IMR-90 (cell line): Measurements from ENCODE around the gene CYP2J2. TPM values are rescaled to one million over a fixed set of nuclear protein-coding genes. Genes with fewer than 3 reads are reported as not detected.

Experiments used
- ATAC-seq: fragments of 200-7000 bp; cut with Tn5 transposase; 2 replicates; pipeline ENCODE4 v1.9.1; 2020; ENCODE audit warnings: low read depth, mild to moderate bottlenecking, moderate library complexity
- BruUV-seq: library from RNA; stranded (reverse); fragments of 400-500 nt; replicated peaks from 2 replicates; lab custom pipeline; 2021; lab: Mats Ljungman, UMichigan
- CTCF ChIA-PET: fragments of 300-600 bp; formaldehyde crosslinking; extraction: SDS; loops from one replicate; lab custom pipeline; 2021; ENCODE audit warnings: antibody characterized with exemption; lab: Yijun Ruan, JAX
- POLR2A ChIA-PET: fragments of 300-600 bp; sonication (Branson Sonifier 250); formaldehyde crosslinking; loops from one replicate; lab custom pipeline; 2022; ENCODE audit warnings: antibody characterized with exemption; ENCODE audit not compliant: unreplicated experiment; lab: Charles Lee
- DNase-seq: peaks from one replicate; pipeline ENCODE4 v3.0.0; 2013
- H2AFZ ChIP-seq: replicated peaks from 2 replicates; pipeline ENCODE3; 2013; ENCODE audit warnings: low read length, mild to moderate bottlenecking; ENCODE audit not compliant: poor library complexity
- H2AK5ac ChIP-seq: 2 replicates; pipeline ENCODE4 v1.6.1; 2013; ENCODE audit warnings: low read depth, low read length, inconsistent platforms
- H2AK9ac ChIP-seq: replicated peaks from 2 replicates; pipeline ENCODE3; 2013; ENCODE audit warnings: mild to moderate bottlenecking, low read depth, low read length, moderate library complexity; ENCODE audit not compliant: poor library complexity
- H2BK120ac ChIP-seq: 2 replicates; pipeline ENCODE4 v1.6.1; 2013; ENCODE audit warnings: low read depth, low read length, inconsistent platforms
- H2BK15ac ChIP-seq: 3 replicates; pipeline ENCODE4 v1.6.1; 2013; ENCODE audit warnings: low read depth, low read length, inconsistent platforms
- H2BK20ac ChIP-seq: 2 replicates; pipeline ENCODE4 v1.6.1; 2013; ENCODE audit warnings: low read depth, mild to moderate bottlenecking, inconsistent platforms, low read length, moderate library complexity
- H2BK5ac ChIP-seq: 2 replicates; pipeline ENCODE4 v1.6.1; 2013; ENCODE audit warnings: mild to moderate bottlenecking, low read depth, low read length, inconsistent platforms; ENCODE audit not compliant: poor library complexity, severe bottlenecking
- H3K14ac ChIP-seq: replicated peaks from 2 replicates; pipeline ENCODE4 v1.6.1; 2013; ENCODE audit warnings: low read depth, low read length, inconsistent platforms
- H3K18ac ChIP-seq: 2 replicates; pipeline ENCODE4 v1.6.1; 2013; ENCODE audit warnings: low read depth, low read length, control low read depth
- H3K23ac ChIP-seq: 2 replicates; pipeline ENCODE4 v1.6.1; 2013; ENCODE audit warnings: low read depth, low read length, inconsistent platforms
- H3K27ac ChIP-seq: 2 replicates; pipeline ENCODE4 v1.5.1; 2013; ENCODE audit warnings: mild to moderate bottlenecking, control low read depth, low read length; ENCODE audit not compliant: insufficient read depth
- H3K27me3 ChIP-seq: 2 replicates; pipeline ENCODE4 v1.6.1; 2013; ENCODE audit warnings: low read length; ENCODE audit not compliant: control insufficient read depth, insufficient read depth
- H3K36me3 ChIP-seq: 2 replicates; pipeline ENCODE4 v1.6.1; 2013; ENCODE audit warnings: low read length, mixed read lengths; ENCODE audit not compliant: control insufficient read depth, insufficient read depth
- H3K4ac ChIP-seq: 2 replicates; pipeline ENCODE4 v1.6.1; 2013; ENCODE audit warnings: low read depth, low read length, inconsistent platforms
- H3K4me1 ChIP-seq: 2 replicates; pipeline ENCODE4 v1.6.1; 2013; ENCODE audit warnings: low read length, mixed read lengths; ENCODE audit not compliant: control insufficient read depth, insufficient read depth
- H3K4me2 ChIP-seq: 2 replicates; pipeline ENCODE4 v1.6.1; 2013; ENCODE audit warnings: low read depth, mild to moderate bottlenecking, control low read depth, low read length, moderate library complexity
- H3K4me3 ChIP-seq: 2 replicates; pipeline ENCODE4 v1.5.1; 2013; ENCODE audit warnings: low read depth, mild to moderate bottlenecking, control low read depth, low read length, moderate library complexity; ENCODE audit not compliant: insufficient read depth
- H3K56ac ChIP-seq: 2 replicates; pipeline ENCODE4 v1.6.1; 2013; ENCODE audit warnings: low read length, inconsistent platforms; ENCODE audit not compliant: insufficient read depth; ENCODE audit errors: extremely low read depth
- H3K79me1 ChIP-seq, 2 experiments: 2 replicates each; pipeline ENCODE4 v1.6.1; 2013; ENCODE audit warnings: low read length in 2 of 2, inconsistent platforms in 1 of 2, low read depth in 1 of 2
- H3K9ac ChIP-seq: 2 replicates; pipeline ENCODE4 v1.6.1; 2013; ENCODE audit warnings: low read depth, low read length, control low read depth
- H3K9me1 ChIP-seq: 2 replicates; pipeline ENCODE4 v1.6.1; 2013; ENCODE audit warnings: low read length, inconsistent platforms; ENCODE audit not compliant: insufficient read depth
- H3K9me3 ChIP-seq: 2 replicates; pipeline ENCODE4 v1.6.1; 2013; ENCODE audit warnings: low read length; ENCODE audit not compliant: control insufficient read depth, insufficient read depth
- H4K20me1 ChIP-seq: 2 replicates; pipeline ENCODE4 v1.6.1; 2013; ENCODE audit warnings: low read length, inconsistent platforms; ENCODE audit not compliant: insufficient read depth
- H4K5ac ChIP-seq: 2 replicates; pipeline ENCODE4 v1.6.1; 2013; ENCODE audit warnings: mild to moderate bottlenecking, low read depth, low read length, control low read depth
- H4K8ac ChIP-seq, 2 experiments: 2 replicates each; pipeline ENCODE4 v1.6.1; 2013; ENCODE audit warnings: low read depth in 2 of 2, low read length in 2 of 2, control low read depth in 1 of 2, inconsistent platforms in 1 of 2
- H4K91ac ChIP-seq: 2 replicates; pipeline ENCODE4 v1.6.1; 2013; ENCODE audit warnings: low read depth, low read length, inconsistent platforms; ENCODE audit not compliant: insufficient read depth
- FOS ChIP-seq: fragments of 150-350 bp; IDR thresholded peaks from 2 replicates; pipeline ENCODE4 v1.6.1; 2016; ENCODE audit warnings: low read depth, low read length
- WGBS, 2 experiments: methylation state at CpG; one replicate each; pipeline versions ENCODE4 v1.1.5 to v1.1.7; 2013; ENCODE audit warnings: missing lambda C conversion rate in 2 of 2; ENCODE audit not compliant: insufficient read length in 1 of 2; ENCODE audit errors: extremely low coverage in 2 of 2; 5-methylcytosine and 5-hydroxymethylcytosine counted together
- dilution Hi-C: fragments of 300-500 bp; cut with HindIII; formaldehyde crosslinking; loops from one replicate; pipeline ENCODE4 v1.14.3; 2018; ENCODE audit warnings: low sequenced_read_pairs; ENCODE audit not compliant: unreplicated experiment
- in situ Hi-C: fragments of 300-500 bp; cut with MboI; formaldehyde crosslinking; loops from 3 replicates; pipeline ENCODE4 v1.14.3; 2019; ENCODE audit warnings: low sequenced_read_pairs, inconsistent platforms, mixed read lengths
- intact Hi-C: fragments of 100-400 bp; cut with micrococcal nuclease; formaldehyde crosslinking; loops from 2 replicates; pipeline ENCODE4 v1.10.0; 2022
- polyA plus RNA-seq, 3 experiments: library from polyadenylated mRNA; depleted of rRNA; stranded (reverse); fragments of >200 nt; gene quantifications; 2 replicates each; pipeline ENCODE4 v1.2.3, GENCODE V29; 2012; ENCODE audit warnings: low replicate concordance in 1 of 3
- total RNA-seq: library from RNA; depleted of rRNA; stranded (reverse); fragments of >200 nt; gene quantifications from 2 replicates; pipeline ENCODE4 v1.2.3, GENCODE V29; 2012

CYP2J2 gene
- total and polyA plus RNA-seq, 2 of the 4 experiments (the other 2 are of a cell fraction): 0.18 TPM; not detected in 1

DNA sequence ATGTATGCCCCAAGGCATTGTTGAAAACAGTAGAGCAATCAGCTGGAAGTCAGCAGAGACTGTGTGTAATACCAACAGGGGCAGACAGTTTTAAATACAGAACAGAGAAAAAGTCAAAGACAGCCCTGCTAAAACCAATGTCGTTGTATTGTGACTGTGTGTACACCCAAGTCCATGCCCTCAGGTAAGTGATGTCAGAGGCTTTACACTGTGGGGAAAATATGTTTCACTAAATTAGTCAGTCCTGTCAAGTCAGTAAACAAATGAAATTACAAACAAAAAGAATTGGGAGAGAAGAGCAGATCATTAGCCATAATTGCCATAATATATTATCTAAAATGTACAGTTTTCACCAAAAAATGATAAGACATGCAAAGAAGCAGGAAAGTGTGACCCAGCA, 2.4 kb upstream of the CYP2J2 start:
- Histone ChIP-seq H3K4me3 (no peak overlapping the region), H4K8ac (no peak overlapping the region), H2BK15ac (no peak overlapping the region), H3K9me3 (no peaks in the 10 kb centered on the region), H3K56ac (no peak overlapping the region), H3K4me1 (no peaks in the 10 kb centered on the region), H3K4ac (no peak overlapping the region), H3K27ac (no peak overlapping the region), H2BK5ac (no peak overlapping the region), H3K9me1 (no peaks in the 10 kb centered on the region), H2AK9ac (no peak overlapping the region), H3K23ac (no peak overlapping the region), H4K91ac (no peak overlapping the region), H2AK5ac (no peak overlapping the region), H2BK120ac (no peak overlapping the region), H3K18ac (no peak overlapping the region), H3K79me1 (no peaks in the 10 kb centered on the region), H3K14ac (no peak overlapping the region), H3K36me3 (no peaks in the 10 kb centered on the region), H2BK20ac (no peak overlapping the region), H3K9ac (no peak overlapping the region), H3K27me3 (peaks cover 7% of the 10 kb centered on the region), H3K4me2 (no peak overlapping the region), H2AFZ (no peak overlapping the region), H4K20me1 (no peaks in the 10 kb centered on the region), H4K5ac (no peak overlapping the region)
- no peak for TF ChIP-seq FOS
- in situ Hi-C loops: loop anchor here (25.0 kb wide), 1 partner anchor 1192 kb away; no protein-coding TSS in a partner anchor
- no peak for DNase-seq
- BruUV-seq: no TSS peak
- intact Hi-C loops: no loop called here
- ChIA-PET POLR2A (interaction anchor here (0.6 kb wide), 1 partner anchor 8 kb away, joined by 4 read pairs; no protein-coding TSS in a partner anchor), CTCF (interaction anchor here (1.0 to 1.2 kb wide), 2 partner anchors 18 to 42 kb away, joined by 3 read pairs; no protein-coding TSS in a partner anchor)
- no CpG with 5 or more reads among the region's 1 CpG for WGBS, 2 experiments
- ATAC-seq: no peak
- dilution Hi-C loops: no loop called here
